GM19099 (cell line): ENCODE measurements around the gene UPB1.

ENCODE experiments used
- POLR2A ChIP-seq: IDR thresholded peaks from 3 replicates; pipeline ENCODE4 v1.6.1; 2011; ENCODE audit warnings: low read depth; ENCODE audit not compliant: insufficient read length; ENCODE audit errors: extremely low read depth

Gene UPB1

GRCh38 chr22:24466716-24467328 is 28.3 kb upstream of the UPB1 start:
- TF ChIP-seq POLR2A = no peak

GRCh38 chr22:24467340-24467739 is 27.8 kb upstream of the UPB1 start:
- TF ChIP-seq POLR2A = no peak

- TF ChIP-seq POLR2A = no peak
Observed at GRCh38 chr22:24471570-24471969, 23.6 kb upstream of the UPB1 start.

GRCh38 chr22:24473284-24473683 is 21.8 kb upstream of the UPB1 start:
- no peak for TF ChIP-seq POLR2A

GRCh38 chr22:24474221-24474620 is 20.9 kb upstream of the UPB1 start:
- TF ChIP-seq POLR2A = no peak

GRCh38 chr22:24474649-24475255 is 20.4 kb upstream of the UPB1 start:
- no peak for TF ChIP-seq POLR2A

GRCh38 chr22:24481641-24482040 is 13.5 kb upstream of the UPB1 start:
- TF ChIP-seq POLR2A = no peak

- no peak for TF ChIP-seq POLR2A
Observed at GRCh38 chr22:24482575-24482974, 12.6 kb upstream of the UPB1 start.

GRCh38 chr22:24482998-24483397 is 12.1 kb upstream of the UPB1 start:
- TF ChIP-seq POLR2A = no peak

GRCh38 chr22:24483976-24484545 is 11.1 kb upstream of the UPB1 start:
- TF ChIP-seq POLR2A = no peak

- no peak for TF ChIP-seq POLR2A
Observed at GRCh38 chr22:24485170-24485569, 10.0 kb upstream of the UPB1 start.

GRCh38 chr22:24485608-24486007 is 9.5 kb upstream of the UPB1 start:
- no peak for TF ChIP-seq POLR2A

GRCh38 chr22:24486501-24486921 is 8.6 kb upstream of the UPB1 start:
- no peak for TF ChIP-seq POLR2A

GRCh38 chr22:24489011-24489410 is 6.1 kb upstream of the UPB1 start:
- no peak for TF ChIP-seq POLR2A

- TF ChIP-seq POLR2A = no peak
Observed at GRCh38 chr22:24492391-24492790, 2.7 kb upstream of the UPB1 start.

GRCh38 chr22:24494167-24494527 is 985 bp upstream of the UPB1 start:
- TF ChIP-seq POLR2A = no peak

- TF ChIP-seq POLR2A = no peak
Observed at GRCh38 chr22:24495365-24495675, 188 bp downstream of the UPB1 start.
